HG03066 (cell line): ENCODE results near the gene GLRX5.

ENCODE experiments used
- ATAC-seq: cut with Tn5 transposase; IDR thresholded peaks from one replicate; pipeline ENCODE4 v1.9.1; 2021; ENCODE audit warnings: low read depth; ENCODE audit not compliant: unreplicated experiment

GLRX5 gene

DNA sequence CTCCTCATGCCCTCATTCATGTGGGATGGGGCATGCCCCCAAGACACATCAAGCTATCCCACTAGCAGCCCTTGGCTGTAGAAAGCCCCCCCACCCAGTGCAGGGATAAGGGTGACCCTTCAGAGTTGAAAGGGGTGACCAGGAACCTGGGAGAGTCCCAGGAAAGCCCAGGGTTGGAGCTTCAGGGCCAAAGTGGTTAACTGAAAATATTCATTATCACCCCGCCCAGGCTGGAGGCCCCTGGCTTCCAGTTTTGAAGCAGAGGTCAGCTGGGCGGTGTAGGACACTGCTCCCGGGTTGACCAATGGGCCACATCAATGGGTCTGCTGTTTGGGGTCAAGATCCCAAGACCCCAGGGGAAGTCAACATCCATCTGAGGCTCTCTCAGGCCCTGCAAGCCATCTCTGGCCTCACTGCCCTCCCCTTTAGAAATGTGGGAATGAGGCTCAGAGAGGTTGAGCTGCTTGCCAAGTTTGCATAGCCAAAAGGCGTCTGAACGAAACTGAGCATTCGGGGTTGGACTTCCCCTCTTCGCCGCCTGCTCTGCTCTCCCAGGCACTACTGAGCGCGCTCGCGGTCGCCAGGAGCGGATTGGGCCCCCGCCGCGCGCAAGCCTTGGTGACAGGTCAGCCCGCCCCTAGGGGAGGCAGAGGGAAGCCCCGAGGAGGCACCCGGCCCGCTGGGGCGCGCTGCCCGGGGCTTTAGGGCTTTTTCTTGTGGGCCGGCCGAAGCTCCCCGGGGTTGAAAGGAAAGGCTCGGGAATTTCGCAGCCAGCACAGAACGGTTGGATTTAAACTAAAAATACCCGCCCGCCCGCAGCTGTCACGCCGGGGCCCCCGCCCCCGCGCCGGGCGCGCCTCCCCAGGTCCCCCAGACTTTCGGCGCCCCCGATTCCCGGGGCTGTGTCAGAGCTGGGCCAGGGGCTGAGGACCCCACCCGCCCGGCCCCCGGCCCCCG is 19.0 kb upstream of the GLRX5 start:
- ATAC-seq, result peak; percentile 77

DNA sequence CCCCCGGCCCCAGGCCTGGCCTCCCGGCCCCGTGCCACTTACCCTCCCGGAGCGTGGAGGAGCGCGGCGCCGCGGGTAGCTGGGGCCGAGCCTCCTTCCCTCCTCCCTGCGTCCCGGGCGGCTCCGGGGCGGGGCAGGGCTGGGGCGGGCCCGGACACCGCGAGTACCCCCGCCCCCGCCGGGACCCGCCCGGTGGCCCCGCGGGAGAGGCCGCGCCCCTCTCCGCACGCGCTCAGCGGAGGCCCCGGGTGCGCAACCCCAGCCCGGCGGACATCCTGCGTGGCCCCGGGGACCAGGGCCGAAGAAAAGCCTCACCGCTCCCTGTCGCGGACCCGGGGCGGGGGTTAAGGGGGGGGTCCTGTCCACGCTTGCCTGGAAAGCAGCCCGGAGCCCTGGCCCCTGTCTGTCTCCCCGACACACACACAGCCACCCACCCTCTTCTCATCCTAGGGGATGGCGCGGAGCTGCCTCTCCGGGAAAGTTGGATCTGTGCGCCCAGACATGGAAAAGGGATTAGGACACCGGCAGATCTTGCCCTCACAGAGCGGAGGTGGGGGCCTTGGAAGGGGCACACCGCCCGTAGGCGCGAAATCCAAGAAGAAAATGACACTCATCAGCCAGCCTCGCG is 18.2 kb upstream of the GLRX5 start, which contains the start of gene SYNE3:
TSS of gene SYNE3 (minus strand) at position 97 of the 628 bp plus-strand sequence. CDS start 40,829 bp downstream, outside the sequence.
- ATAC-seq, result peak; percentile 48

DNA sequence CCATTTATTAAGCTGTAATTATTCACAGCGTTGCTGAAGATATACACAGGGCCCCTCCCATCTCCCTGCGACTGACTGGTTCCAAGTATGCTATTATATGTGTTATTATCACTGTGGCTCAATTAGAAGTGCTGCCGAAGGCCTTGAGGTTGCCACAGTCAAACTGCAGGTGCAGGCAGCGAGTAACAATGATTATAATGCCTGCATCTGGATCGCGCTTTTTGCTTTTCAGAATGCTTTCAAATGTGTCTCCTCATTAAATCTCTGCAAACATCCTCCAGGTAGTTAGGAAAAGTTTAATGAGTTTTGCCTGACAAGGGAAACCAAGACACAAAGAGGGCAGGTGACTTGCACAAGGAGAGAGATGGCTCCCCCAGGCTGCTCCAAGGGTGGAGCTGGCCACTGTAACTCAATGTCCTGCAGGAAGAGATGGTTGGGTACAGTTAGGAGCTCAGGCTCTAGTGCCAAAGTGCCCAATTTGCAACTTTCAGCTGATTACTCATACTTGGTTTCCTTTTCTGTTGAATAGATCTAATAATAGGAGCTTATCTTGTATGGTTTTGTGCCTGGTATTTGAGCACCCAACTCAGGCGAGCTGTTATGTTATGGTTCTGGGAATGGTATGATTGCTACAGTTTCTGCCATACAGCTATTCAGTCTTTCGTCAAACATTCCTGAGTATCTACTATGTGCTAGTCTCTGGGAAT is 16.7 kb upstream of the GLRX5 start:
- no peak for ATAC-seq

DNA sequence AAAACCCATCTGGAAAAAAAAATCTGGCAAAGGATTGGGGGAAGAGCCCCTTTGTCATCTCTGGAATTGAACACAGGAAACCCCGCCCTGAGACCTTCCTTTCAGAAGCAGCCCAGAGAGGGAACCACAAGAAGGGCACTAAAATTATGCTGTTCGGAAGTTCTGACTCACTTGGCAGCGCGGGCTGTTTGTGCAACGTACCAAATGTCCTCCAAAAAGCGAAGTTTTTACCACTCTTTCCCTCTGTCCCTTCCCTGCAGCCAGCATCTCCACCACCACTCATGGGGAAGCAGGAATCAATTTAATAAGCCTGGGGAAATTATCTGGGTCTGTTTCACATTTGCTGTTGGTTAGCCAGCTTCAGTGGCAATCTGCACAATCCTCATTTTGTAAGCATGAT is 15.2 kb upstream of the GLRX5 start:
- ATAC-seq, result no peak

DNA sequence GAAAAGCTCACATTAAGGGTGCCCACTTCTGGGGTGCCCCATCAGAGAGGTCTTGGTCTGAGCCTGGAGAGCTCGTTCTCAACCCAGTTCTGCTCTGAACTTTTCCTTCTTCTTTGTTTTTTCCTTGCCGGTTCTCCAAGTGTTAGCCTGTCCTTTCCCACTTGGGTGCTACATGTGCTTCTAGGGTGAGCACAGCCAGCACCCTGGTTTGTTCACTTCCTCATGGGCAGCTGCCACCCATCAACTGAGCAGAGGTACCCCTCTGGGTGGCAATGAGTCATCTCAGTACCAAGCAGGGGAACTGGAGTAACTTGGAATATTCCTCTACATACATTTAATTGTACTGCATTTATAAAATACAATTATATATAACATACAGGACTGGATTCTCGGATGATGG is 14.5 kb upstream of the GLRX5 start:
- no peak for ATAC-seq

DNA sequence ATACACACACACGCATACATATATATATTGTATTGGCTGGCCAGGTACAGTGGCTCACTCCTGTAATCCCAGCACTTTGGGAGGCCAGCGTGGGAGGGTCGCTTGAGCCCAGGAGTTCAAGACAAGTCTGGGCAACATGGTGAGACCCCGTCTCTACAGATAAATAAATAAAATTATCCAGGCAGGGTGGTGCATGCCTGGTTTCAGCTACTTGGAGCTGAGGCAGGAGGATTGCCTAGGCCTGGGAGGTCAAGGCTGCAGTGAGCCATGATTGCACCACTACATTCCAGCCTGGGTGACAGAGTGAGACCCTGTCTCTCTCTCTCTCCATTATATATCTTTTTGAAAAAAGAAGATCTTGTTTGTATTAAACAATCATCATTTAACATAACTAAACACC is 13.8 kb upstream of the GLRX5 start:
- no peak for ATAC-seq

DNA sequence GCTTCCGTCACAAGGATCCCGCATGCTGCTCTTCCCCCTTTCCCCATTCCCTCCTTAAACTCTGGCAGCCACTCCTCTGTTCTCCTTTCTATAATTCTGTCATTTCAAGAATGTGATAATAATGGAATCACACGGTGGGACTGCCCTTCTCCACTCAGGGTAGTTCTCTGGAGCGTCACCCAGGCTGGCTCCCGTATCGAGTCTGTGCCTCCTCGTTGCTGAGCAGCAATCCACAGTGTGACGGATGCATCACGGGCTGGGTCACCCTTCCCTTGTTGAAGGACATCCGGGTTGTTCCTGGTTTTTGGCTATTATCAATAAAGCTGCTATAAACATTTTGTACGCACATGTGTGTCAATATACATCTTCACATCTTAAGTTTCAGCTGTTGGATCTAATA is 12.7 kb upstream of the GLRX5 start:
- ATAC-seq, result no peak

DNA sequence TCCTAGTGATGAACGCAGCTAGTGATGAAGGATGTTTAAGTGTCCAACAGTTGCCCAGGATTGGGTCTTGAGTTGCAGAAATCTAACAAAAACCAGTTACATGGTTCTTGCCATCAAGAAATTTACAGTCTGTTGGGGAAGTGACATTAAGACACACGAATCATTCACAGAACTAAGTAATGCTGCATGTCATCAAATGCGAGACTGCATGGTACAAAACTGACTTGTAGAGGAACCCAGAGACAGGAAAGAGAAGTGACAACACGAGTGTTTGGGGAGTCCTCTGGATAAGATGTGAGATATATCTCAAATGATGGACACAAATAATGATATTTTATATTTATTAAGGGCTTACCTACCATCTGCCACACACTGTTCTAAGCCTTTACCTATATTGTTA is 12.3 kb upstream of the GLRX5 start:
- ATAC-seq, result no peak

DNA sequence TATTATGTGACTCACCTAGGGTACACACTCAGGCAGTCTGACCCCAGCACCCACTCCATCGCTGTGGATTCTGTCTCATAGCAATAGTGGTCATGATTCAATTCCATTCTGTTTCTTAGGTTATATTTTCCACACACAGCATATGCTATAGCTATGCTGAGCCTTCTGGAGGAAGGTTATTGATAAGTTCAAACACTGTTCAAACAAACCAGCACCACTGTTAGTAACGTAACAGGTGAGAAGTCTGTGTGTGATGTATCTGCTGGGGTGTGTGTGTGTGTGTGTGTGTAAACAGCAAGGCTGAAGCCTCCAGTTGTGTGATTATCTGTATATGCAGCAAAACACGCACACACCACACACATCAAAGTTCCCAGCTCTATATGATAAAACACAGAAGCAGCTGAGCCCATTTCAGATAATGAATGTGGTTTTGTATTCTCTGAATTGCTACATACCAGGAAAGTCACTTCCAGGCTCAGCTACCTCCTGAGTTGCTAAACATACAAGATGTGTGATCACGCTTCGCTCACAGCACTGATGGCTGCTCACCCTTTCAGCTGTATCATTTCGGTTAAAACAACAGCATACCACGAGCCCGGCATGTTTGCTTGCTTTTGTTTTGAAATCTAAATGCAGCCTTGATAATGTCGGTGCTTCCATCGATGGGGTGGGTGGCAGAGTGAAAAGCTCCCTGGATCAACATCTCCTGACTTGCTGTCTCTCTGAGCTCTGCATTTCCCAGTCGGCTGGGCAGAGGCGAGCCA is 11.6 kb upstream of the GLRX5 start:
- ATAC-seq, result no peak

DNA sequence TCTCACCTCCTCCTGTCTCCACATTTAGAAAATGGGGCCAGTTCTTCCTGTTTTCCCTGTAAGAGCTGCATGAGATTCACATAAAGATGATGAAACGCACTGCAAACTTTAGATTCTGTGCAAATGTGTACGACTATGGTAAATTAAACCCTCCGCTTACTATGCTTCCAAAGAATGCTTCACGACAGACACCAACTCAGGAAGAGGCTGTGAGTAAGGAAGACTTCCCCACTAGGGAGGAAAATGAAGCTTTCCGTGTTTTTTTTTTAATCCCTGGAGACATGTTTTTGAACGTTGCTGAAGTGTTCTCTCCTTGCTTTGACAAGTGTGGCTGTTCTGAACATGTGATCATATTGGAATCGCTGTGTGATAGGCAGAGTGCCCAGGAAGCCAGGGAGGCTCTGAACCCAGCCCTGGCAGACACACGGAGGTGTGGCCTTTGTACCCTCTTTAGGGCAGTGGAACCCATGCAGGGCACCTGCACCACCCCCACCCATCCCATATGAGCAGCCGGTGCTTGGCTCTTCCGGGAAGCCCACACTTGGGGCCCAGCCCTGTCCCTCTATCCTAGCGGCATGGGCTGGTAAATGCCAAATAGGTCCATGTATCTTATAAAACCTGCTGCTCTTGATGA is 10.9 kb upstream of the GLRX5 start:
- ATAC-seq, result no peak

DNA sequence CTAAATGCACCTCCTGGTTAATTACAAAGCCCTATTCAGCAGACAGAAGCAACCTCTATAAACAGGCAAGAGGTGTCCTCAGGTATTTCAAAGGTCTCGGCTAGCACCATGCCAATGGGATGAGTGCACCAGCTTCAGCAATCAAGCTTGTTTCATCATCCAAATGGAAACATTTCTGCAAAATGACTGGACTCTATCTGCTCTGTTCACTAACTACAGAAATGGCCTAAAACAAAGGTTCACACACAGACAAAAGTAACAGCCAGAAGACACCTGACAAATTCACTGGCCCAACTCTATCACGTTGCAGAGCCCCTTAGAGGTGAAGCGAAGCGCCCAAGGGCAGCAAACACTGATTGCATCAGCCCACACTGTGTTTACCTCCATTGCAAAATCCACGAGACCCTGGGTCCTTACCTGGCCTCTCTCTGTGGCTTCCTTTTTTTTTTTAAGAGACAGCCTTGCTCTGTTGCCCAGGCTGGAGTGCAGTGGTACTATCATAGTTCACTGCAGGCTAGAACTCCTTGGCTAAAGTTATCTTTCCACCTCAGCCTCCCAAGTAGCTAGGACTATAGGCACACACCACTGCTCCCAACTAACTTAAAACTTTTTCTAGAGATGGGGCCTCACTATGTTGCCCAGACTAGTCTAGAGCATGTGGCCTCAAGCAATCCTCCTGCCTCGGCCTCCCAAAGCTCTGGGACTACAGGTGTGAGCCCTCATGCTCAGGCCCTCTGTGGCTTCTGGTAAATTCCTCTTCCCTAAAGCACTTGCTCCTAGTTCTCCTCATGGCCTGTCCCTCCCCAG is 9.9 kb upstream of the GLRX5 start:
- ATAC-seq, result no peak

DNA sequence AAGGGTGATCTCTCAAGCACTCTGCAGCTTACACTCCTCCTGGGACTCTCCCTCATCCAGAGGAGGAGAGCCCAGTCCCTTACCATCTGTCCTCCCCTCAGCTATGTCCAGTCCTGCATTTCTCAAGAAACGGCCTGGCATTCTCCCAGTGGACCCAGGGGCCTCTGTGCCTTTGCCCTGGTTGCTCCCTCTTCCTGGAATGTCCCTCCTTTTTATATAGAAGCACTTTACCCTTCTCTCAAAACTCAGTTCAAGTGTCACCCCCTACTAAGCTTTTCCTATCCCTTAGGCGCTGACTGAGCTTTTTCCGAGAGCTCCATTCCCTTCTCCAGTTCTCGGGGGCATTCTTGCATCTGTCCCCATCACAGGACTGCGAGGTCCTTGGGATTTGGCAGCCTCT is 8.9 kb upstream of the GLRX5 start:
- no peak for ATAC-seq

DNA sequence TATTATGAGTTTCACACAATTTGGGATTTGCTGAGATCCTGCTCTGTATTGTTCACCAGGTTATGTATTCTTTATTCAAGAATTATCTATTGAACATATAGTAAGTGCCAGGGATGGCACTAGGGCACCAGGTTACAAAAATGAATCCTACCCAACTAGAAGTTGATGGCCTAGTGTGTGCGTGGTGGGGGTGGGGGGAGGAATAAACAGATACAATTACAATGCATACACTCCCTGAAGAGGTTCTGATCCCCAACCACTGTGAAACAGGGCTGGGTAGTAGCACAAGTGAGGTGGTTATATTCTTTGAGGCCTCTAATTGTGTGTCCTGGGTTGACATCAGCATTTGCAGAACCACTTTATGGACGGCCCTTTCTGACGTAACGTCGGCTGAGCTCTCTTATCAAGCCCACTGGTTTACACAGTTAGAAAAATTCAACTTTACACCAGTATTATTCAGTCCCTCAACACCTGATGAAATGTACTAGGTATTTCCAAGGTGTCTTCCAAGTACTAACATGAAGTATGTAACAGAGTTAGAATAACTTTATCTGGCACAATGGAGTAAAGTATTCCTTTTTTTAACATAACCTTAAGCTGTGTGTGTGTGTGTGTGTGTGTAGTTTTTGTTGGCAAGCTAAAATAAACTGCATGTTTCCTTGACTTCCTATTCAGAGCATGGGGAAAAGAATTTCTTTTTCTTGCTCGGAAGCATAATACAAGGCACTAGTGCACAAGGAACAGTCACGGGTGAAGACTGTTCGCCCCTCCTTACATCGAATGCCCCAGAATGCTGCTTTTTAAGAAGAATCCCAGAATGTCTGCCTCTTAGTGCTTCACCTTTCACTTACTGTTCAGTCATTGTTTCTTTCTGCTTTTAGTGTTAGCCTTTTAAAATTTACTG is 8.1 kb upstream of the GLRX5 start:
- ATAC-seq, result no peak

DNA sequence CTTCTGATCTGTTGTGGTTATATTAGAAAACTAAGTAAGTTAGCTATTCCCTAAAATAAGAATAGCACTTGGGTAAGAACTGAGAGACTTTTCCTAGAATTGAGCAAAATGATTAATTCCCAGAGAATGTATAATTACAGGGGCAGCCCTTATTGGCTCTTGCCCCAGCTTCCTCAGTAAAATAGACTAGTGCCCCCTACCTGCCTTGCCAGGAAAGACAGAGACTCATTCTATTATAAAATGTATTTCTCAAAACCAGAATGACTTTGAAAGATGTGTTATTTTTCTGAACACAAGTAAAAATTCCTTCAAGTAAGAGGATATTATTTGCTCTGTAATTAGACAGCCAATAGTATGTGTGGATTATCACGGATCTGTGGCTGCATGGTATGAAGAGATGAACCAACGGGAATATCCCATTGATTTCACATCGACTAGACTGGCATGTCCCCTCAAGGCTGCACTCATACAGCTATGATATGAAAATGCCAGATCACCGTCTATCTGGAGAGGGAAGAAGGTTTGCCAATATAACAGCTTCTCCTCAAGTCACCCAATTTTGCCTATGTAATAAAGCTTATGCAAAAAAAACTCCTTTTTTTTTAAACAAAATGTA is 7.4 kb upstream of the GLRX5 start:
- ATAC-seq, result no peak

DNA sequence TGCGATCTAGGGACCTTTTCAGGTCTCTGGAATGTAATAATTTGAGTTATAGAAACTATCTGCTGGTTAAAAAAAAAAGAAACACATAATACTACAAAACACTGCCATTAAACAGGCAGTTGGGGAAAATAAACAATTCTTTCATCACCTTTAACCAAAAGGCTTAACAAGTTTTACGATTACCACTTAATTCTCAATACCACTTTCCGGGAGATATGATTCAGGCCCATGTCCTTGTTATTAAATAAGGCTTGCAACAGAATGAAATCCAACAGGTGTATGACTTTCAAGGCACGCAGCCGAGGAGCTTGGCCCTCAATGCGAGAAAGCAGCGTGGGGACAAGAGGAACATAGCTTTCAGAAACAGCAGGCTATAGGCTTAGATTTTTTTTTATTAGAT is 5.6 kb upstream of the GLRX5 start:
- ATAC-seq, result no peak

DNA sequence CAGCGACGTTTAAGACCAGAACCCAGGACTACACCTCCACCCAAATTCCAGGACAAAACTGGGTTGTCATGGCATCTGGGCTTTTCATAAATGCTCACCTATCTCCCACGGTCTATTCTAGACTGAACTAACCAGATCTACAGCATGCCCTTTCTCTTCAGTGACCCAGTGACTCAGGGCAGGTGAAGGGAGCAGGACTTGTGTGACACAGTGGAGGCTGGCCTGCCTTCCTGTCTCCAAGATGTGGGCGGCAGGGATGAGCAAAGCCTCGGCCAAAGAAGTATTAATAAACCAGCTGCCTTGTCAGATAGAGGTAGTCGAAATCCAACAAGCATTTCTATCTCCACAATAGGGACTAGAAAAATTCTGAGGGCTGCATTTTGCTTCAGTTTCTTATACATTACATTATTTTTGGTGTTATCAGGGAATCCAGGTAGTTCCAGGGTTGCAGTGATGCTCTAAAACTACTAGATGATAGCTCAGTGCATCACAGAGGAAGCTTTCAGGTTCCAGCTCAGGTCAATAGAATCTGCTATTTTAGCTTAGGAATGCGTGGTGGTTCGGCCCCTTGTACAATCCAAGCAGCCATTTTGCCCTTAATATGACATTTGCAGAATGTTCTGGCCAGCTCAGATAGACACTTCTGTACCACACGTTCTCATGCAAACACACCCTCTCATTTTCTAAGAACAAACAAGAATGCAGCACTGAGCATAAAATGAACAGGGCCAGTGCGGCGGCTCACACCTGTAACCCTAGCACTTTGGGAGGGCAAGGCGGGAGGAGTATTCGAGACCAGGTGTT is 4.2 kb upstream of the GLRX5 start:
- ATAC-seq, result no peak

DNA sequence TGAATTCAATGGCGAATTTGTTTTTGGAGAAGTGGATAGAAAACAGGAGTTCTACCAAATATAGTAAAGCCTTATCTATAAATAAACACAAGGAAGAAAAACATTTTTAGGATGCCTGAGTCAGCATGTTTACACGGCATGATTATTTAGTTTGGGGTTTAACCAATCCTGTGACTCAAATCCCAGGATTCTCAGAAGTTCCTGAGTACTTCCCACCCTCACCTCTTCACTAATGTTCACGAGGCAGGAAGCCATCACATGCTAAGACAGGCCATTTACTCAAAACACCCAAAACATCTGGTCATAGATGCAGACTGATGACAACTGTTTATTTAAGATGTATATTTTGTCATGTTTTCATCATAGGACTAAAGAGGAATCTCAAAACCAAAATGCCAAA is 3.4 kb upstream of the GLRX5 start:
- ATAC-seq, result no peak
